HepG2 (cell line): Measurements from ENCODE around the gene UBE2H. TPM values are rescaled to one million over a fixed set of nuclear protein-coding genes. Genes with fewer than 3 reads are reported as not detected.

Experiments used
- ATAC-seq: fragments of 200-7000 bp; cut with Tn5 transposase; 3 replicates; pipeline ENCODE4 v1.9.1; 2020; ENCODE audit warnings: mild to moderate bottlenecking, moderate library complexity
- BruUV-seq: library from RNA; stranded (reverse); fragments of 400-500 nt; replicated peaks from 2 replicates; lab custom pipeline; 2021; lab: Mats Ljungman, UMichigan
- CTCF ChIA-PET: fragments of 300-600 bp; formaldehyde crosslinking; extraction: SDS; loops from one replicate; lab custom pipeline; 2021; ENCODE audit warnings: low total read pairs, inconsistent platforms, low intra/inter-chr PET ratio; lab: Yijun Ruan, JAX
- POLR2A ChIA-PET: fragments of 350-600 bp; sonication (Branson Sonifier 250); formaldehyde crosslinking; loops from one replicate; lab custom pipeline; 2020; ENCODE audit warnings: antibody characterized with exemption, inconsistent platforms; lab: Yijun Ruan, JAX
- DNase-seq: peaks from one replicate; pipeline ENCODE4 v3.0.0-alpha.2; 2015; ENCODE audit warnings: low spot score
- FAIRE-seq: peaks from 3 replicates; lab custom pipeline; 2011; peaks lifted over from hg19 to GRCh38; lab: Jason Lieb, UNC
- H2AFZ ChIP-seq: one replicate; pipeline ENCODE4 v1.6.1; 2011; ENCODE audit warnings: low read length, inconsistent platforms
- H3K27ac ChIP-seq: fragments of 300-600 bp; 3 replicates; pipeline ENCODE4 v1.8.0; 2011; ENCODE audit warnings: mixed run types, mild to moderate bottlenecking, mixed read lengths, low read length, inconsistent platforms; ENCODE audit not compliant: insufficient read depth; ENCODE audit errors: extremely low read length
- H3K27me3 ChIP-seq, 2 experiments: fragments of 200-600 bp in 1 of 2; 2 replicates in 1 of 2; 3 replicates in 1 of 2; pipeline versions ENCODE4 v1.6.0 to v1.8.0; 2011; ENCODE audit warnings: low read length in 2 of 2, mild to moderate bottlenecking in 2 of 2, moderate library complexity in 2 of 2, inconsistent platforms in 1 of 2; ENCODE audit not compliant: insufficient read depth in 2 of 2, control insufficient read depth in 1 of 2
- H3K36me3 ChIP-seq, 2 experiments: fragments of 200-600 bp in 1 of 2; replicated peaks in 1 of 2; 2 replicates in 1 of 2; 3 replicates in 1 of 2; pipeline versions ENCODE4 v1.5.1 to v1.8.0; 2011; ENCODE audit warnings: low read length in 2 of 2, inconsistent platforms in 1 of 2; ENCODE audit not compliant: insufficient read depth in 2 of 2, control insufficient read depth in 1 of 2
- H3K4me1 ChIP-seq: 2 replicates; pipeline ENCODE4 v1.5.1; 2012; ENCODE audit warnings: low read length, inconsistent platforms; ENCODE audit not compliant: insufficient read depth
- H3K4me2 ChIP-seq: 2 replicates; pipeline ENCODE4 v1.6.0; 2011; ENCODE audit warnings: low read depth, low read length, inconsistent platforms
- H3K4me3 ChIP-seq, 3 experiments: fragments of 200-600 bp in 1 of 3; sonication (generic), shearing (Covaris generic) in 1 of 3; replicated peaks in 1 of 3; 2 replicates each; pipeline ENCODE4 v1.5.1; 2011 to 2016; ENCODE audit warnings: low read length in 3 of 3, inconsistent platforms in 2 of 3, low read depth in 2 of 3, mild to moderate bottlenecking in 2 of 3, control low read depth in 1 of 3, mixed read lengths in 1 of 3; ENCODE audit not compliant: insufficient read depth in 1 of 3
- H3K79me2 ChIP-seq: one replicate; pipeline ENCODE4 v1.6.1; 2011; ENCODE audit warnings: low read length, inconsistent platforms; ENCODE audit not compliant: insufficient read depth
- H3K9ac ChIP-seq: 2 replicates; pipeline ENCODE4 v1.6.0; 2011; ENCODE audit warnings: mild to moderate bottlenecking, low read depth, low read length, inconsistent platforms; ENCODE audit not compliant: insufficient read depth
- H3K9me3 ChIP-seq: 2 replicates; pipeline ENCODE4 v1.5.1; 2012; ENCODE audit warnings: mild to moderate bottlenecking, low read length
- H4K20me1 ChIP-seq: 2 replicates; pipeline ENCODE4 v1.6.0; 2011; ENCODE audit warnings: inconsistent platforms, mild to moderate bottlenecking, low read length, moderate library complexity; ENCODE audit not compliant: insufficient read depth
- ARHGAP35 ChIP-seq: sonication (generic); formaldehyde crosslinking; IDR thresholded peaks from 2 replicates; pipeline ENCODE4 v1.9.0; 2022; ENCODE audit warnings: mild to moderate bottlenecking, inconsistent platforms, moderate library complexity, missing genetic modification reagents, borderline replicate concordance
- CREBL2 ChIP-seq: sonication (generic); formaldehyde crosslinking; IDR thresholded peaks from 2 replicates; pipeline ENCODE4 v1.8.1; 2023; ENCODE audit warnings: missing genetic modification reagents, mild to moderate bottlenecking, borderline replicate concordance
- DNMT1 ChIP-seq: sonication (generic); formaldehyde crosslinking; IDR thresholded peaks from 2 replicates; pipeline ENCODE4 v1.5.1; 2020; ENCODE audit warnings: mild to moderate bottlenecking, missing genetic modification reagents
- LBX2 ChIP-seq: sonication (generic); formaldehyde crosslinking; IDR thresholded peaks from 2 replicates; pipeline ENCODE4 v1.5.0; 2020; ENCODE audit warnings: missing genetic modification reagents, mild to moderate bottlenecking, borderline replicate concordance
- NFKB2 ChIP-seq: sonication (generic); formaldehyde crosslinking; IDR thresholded peaks from 2 replicates; pipeline ENCODE4 v1.4.0; 2020; ENCODE audit warnings: missing genetic modification reagents, borderline replicate concordance
- NONO ChIP-seq, 2 experiments: fragments of 450-650 bp in 1 of 2; sonication (generic) in 1 of 2; formaldehyde crosslinking in 1 of 2; IDR thresholded peaks in 1 of 2; conservative IDR thresholded peaks in 1 of 2; 2 replicates each; pipeline versions ENCODE4 v1.6.1 to v1.8.0; 2017 to 2022; ENCODE audit warnings: mild to moderate bottlenecking in 1 of 2, missing genetic modification reagents in 1 of 2, moderate library complexity in 1 of 2
- NR2F1 ChIP-seq, 2 experiments: fragments of 450-650 bp in 1 of 2; formaldehyde crosslinking in 1 of 2; IDR thresholded peaks; 2 replicates each; pipeline versions ENCODE4 v1.5.0 to v1.6.1; 2016 to 2020; ENCODE audit warnings: mild to moderate bottlenecking in 1 of 2, missing compliant biosample characterization in 1 of 2, missing genetic modification reagents in 1 of 2, moderate library complexity in 1 of 2
- ZBTB21 ChIP-seq: sonication (generic); formaldehyde crosslinking; IDR thresholded peaks from 2 replicates; pipeline ENCODE4 v1.4.0; 2020; ENCODE audit warnings: missing genetic modification reagents
- ZIK1 ChIP-seq: sonication (generic); formaldehyde crosslinking; IDR thresholded peaks from 2 replicates; pipeline ENCODE4 v1.5.0; 2020; ENCODE audit warnings: mild to moderate bottlenecking, low read depth, missing genetic modification reagents, borderline replicate concordance
- ZNF225 ChIP-seq: sonication (generic); formaldehyde crosslinking; IDR thresholded peaks from 2 replicates; pipeline ENCODE4 v1.4.0; 2020; ENCODE audit warnings: mild to moderate bottlenecking, missing genetic modification reagents
- ZNF251 ChIP-seq: sonication (generic); formaldehyde crosslinking; IDR thresholded peaks from 2 replicates; pipeline ENCODE4 v1.9.0; 2021; ENCODE audit warnings: mild to moderate bottlenecking, missing genetic modification reagents
- ZNF343 ChIP-seq: sonication (generic); formaldehyde crosslinking; IDR thresholded peaks from 2 replicates; pipeline ENCODE4 v1.4.0; 2020; ENCODE audit warnings: mild to moderate bottlenecking, missing genetic modification reagents
- ZNF75D ChIP-seq: sonication (generic); formaldehyde crosslinking; IDR thresholded peaks from 2 replicates; pipeline ENCODE4 v1.8.1; 2023; ENCODE audit warnings: missing genetic modification reagents, mild to moderate bottlenecking, borderline replicate concordance
- WGBS: methylation state at CpG from one replicate; pipeline ENCODE4 v1.1.6; 2017; ENCODE audit warnings: low lambda C conversion rate; 5-methylcytosine and 5-hydroxymethylcytosine counted together
- in situ Hi-C: cut with HindIII; loops from 2 replicates; pipeline ENCODE4 v1.10.0; 2017; ENCODE audit warnings: low pct_unique_long_range_greater_than_20kb; ENCODE audit not compliant: extremely low pct_ligation_motif_present
- intact Hi-C: fragments of 100-400 bp; cut with micrococcal nuclease; formaldehyde crosslinking; loops from one replicate; pipeline ENCODE4 v1.10.0; 2022; ENCODE audit not compliant: unreplicated experiment
- polyA plus RNA-seq, 8 experiments: library from polyadenylated mRNA; depleted of rRNA in 3 of 8; stranded (reverse) in 7 of 8; unstranded in 1 of 8; fragments of >200 nt; fragmentation: Illumina TruSeq in 4 of 8; extraction: Trizol in 4 of 8; gene quantifications; 2 replicates each; pipeline versions ENCODE4 v1.2.1 to v1.2.3, GENCODE V29; 2011 to 2016; ENCODE audit warnings: low read depth in 4 of 8, missing spikeins in 1 of 8, mixed read lengths in 1 of 8; ENCODE audit not compliant: insufficient read depth in 1 of 8
- total RNA-seq, 5 experiments: library from RNA; depleted of rRNA; stranded (reverse); fragments of >200 nt; fragmentation: Illumina TruSeq; extraction: Trizol; gene quantifications; 2 replicates each; pipeline ENCODE4 v1.2.3, GENCODE V29; 2016; ENCODE audit warnings: low read depth in 1 of 5
- TF ChIP-seq, protein P1 (sequence below): sonication (generic); formaldehyde crosslinking; IDR thresholded peaks from 2 replicates; pipeline ENCODE4 v1.8.1; 2023; ENCODE audit warnings: mild to moderate bottlenecking, missing genetic modification reagents, borderline replicate concordance

UBE2H gene
- total and polyA plus RNA-seq, 2 of the 13 experiments (the other 11 are each of a cell fraction or from before 2014, with no cell fraction given) = 15.5 to 40.1 TPM

DNA sequence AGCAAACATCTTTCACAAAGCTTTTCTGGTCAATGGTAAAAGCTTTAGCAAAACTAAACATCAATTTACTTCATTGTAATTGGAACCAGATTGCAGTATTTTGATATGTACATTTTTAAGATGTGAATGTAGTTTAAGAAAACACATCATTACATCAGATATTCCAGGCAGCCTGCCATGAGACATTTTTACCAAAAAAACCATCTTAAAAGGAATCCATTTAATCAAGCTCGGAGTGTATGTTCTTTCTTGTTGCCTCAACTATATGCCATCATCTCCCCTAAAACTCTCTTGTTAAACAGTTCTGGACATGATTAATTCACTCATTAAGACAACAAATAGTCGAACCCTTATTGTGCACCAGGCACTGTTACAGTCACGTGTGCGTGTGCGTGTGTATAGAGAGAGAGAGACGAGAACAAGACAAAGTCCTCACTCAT is 97.5 kb downstream of the UBE2H start:
- no peak for ATAC-seq
- H3K4me1 ChIP-seq = no peaks in the 10 kb centered on the region
- H3K4me3 ChIP-seq = no peak overlapping the region
- peaks cover 0 to 18% of the 10 kb centered on the region in 2 experiments; a peak in 4 of 5 replicates for H3K36me3 ChIP-seq
- intact Hi-C loops = no loop called here
- no peak for FAIRE-seq
- peaks cover 3% of the 10 kb centered on the region for H3K79me2 ChIP-seq
- POLR2A ChIA-PET = no interaction called here
- CTCF ChIA-PET = no interaction called here
- no peak overlapping the region for H3K27ac ChIP-seq
- no peak overlapping the region for H3K4me2 ChIP-seq
- 98% methylated on average over 6 of the region's 6 CpGs for WGBS
- no peak overlapping the region for H3K9ac ChIP-seq
- in situ Hi-C loops = no loop called here
- TF ChIP-seq ZIK1 (CRISPR knock-in tag) (no peak), DNMT1 (CRISPR knock-in tag) (no peak), ZBTB21 (CRISPR knock-in tag) (no peak)
- TF ChIP-seq, protein P1, sequence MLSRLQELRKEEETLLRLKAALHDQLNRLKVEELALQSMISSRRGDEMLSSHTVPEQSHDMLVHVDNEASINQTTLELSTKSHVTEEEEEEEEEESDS (CRISPR knock-in tag) = no peak
- no peaks in the 10 kb centered on the region for H3K27me3 ChIP-seq
- H3K9me3 ChIP-seq = no peaks in the 10 kb centered on the region
- H2AFZ ChIP-seq = no peak overlapping the region
- H4K20me1 ChIP-seq = peaks cover 21% of the 10 kb centered on the region; the same call in 1 of the 2 replicates
- DNase-seq = no peak
- no TSS peak for BruUV-seq

DNA sequence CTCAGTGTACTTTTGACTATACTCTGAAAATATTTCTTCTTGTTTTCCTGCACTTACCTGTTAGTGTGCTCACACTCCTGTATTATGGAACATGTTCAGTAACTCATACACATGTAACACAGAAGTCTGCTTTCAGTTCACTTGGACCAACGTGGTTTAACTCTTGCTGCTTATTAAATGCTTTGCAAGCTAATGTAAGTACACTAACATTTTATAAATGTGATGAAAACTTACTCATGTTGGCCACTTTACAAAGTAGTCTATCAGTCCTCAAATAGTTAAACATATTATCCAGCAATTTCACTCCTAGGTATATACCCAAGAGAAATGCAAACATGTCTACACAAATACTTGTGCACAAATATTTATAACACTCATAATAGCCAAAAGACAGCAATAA is 98.4 kb downstream of the UBE2H start:
- H3K9me3 ChIP-seq = no peaks in the 10 kb centered on the region
- ATAC-seq (no peak), FAIRE-seq (no peak), DNase-seq (no peak)
- H3K36me3 ChIP-seq = peaks cover 0 to 18% of the 10 kb centered on the region in 2 experiments; a peak in 4 of 5 replicates
- ChIA-PET CTCF (no interaction called here), POLR2A (no interaction called here)
- WGBS = 94% methylated on average over 1 of the region's 1 CpG
- no peak overlapping the region for H3K4me3 ChIP-seq
- in situ Hi-C loops = no loop called here
- peaks cover under 1% of the 10 kb centered on the region for H3K79me2 ChIP-seq
- H3K27ac ChIP-seq = no peak overlapping the region
- no peak overlapping the region for H3K9ac ChIP-seq
- no peaks in the 10 kb centered on the region for H3K27me3 ChIP-seq
- TF ChIP-seq ZNF251 (CRISPR knock-in tag) = no peak
- TF ChIP-seq ZNF343 = no peak
- TF ChIP-seq LBX2 (CRISPR knock-in tag) = no peak
- TF ChIP-seq ZNF75D = no peak
- no peak for TF ChIP-seq ARHGAP35 (CRISPR knock-in tag)
- no peak for TF ChIP-seq NONO (IDR thresholded peaks at IDR 0.05)
- no peak for TF ChIP-seq NONO (CRISPR knock-in tag; conservative IDR thresholded peaks at IDR 0.05)
- TF ChIP-seq NFKB2 (CRISPR knock-in tag) = no peak
- TF ChIP-seq CREBL2 (CRISPR knock-in tag) = no peak
- no peak for TF ChIP-seq ZNF225
- no peak for TF ChIP-seq NR2F1 (CRISPR knock-in tag; IDR thresholded peaks at IDR 0.05)
- no TSS peak for BruUV-seq
- no peak overlapping the region for H3K4me2 ChIP-seq
- H3K4me1 ChIP-seq = no peaks in the 10 kb centered on the region
- intact Hi-C loops = no loop called here
- peaks cover 15% of the 10 kb centered on the region; the same call in 1 of the 2 replicates for H4K20me1 ChIP-seq
- no peak overlapping the region for H2AFZ ChIP-seq
